HS-27A (cell line): ENCODE data around the gene VEGFB.

Source experiments
- DNase-seq: peaks from one replicate; pipeline ENCODE4 v3.0.0-alpha.2; 2012; ENCODE audit warnings: low read depth, missing footprints

VEGFB gene

GRCh38 chr11:64262271-64263002, 28.1 kb downstream of the VEGFB start:
- no peak for DNase-seq

- no peak for DNase-seq
These were observed 28.9 kb downstream of the VEGFB start for GRCh38 chr11:64263021-64263946.

GRCh38 chr11:64263947-64264317, 29.5 kb downstream of the VEGFB start:
- no peak for DNase-seq

- DNase-seq: no peak
These were observed 30.0 kb downstream of the VEGFB start for GRCh38 chr11:64264371-64264852.

GRCh38 chr11:64265176-64266160, 31.1 kb downstream of the VEGFB start:
- no peak for DNase-seq

- DNase-seq: no peak
These were observed 32.0 kb downstream of the VEGFB start for GRCh38 chr11:64266339-64266738.

- no peak for DNase-seq
These were observed 33.0 kb downstream of the VEGFB start for GRCh38 chr11:64267207-64267945.

- no peak for DNase-seq
These were observed 33.9 kb downstream of the VEGFB start for GRCh38 chr11:64268025-64268892.

- no peak for DNase-seq
These were observed 34.6 kb downstream of the VEGFB start for GRCh38 chr11:64268893-64269539.

GRCh38 chr11:64269540-64270220, 35.3 kb downstream of the VEGFB start:
- peak; percentile 99 for DNase-seq

GRCh38 chr11:64275031-64275800, 40.8 kb downstream of the VEGFB start:
- DNase-seq: no peak

- no peak for DNase-seq
These were observed 41.5 kb downstream of the VEGFB start for GRCh38 chr11:64275841-64276240.

- DNase-seq: no peak
These were observed 42.5 kb downstream of the VEGFB start for GRCh38 chr11:64276653-64277431.

- no peak for DNase-seq
These were observed 44.3 kb downstream of the VEGFB start for GRCh38 chr11:64278576-64279190.

- DNase-seq: no peak
These were observed 47.8 kb downstream of the VEGFB start for GRCh38 chr11:64281957-64282770.

GRCh38 chr11:64283092-64283491, 48.7 kb downstream of the VEGFB start:
- DNase-seq: no peak
